Keratinocyte (primary cell): ENCODE results near the gene PLXND1. TPM values are rescaled to one million over a fixed set of nuclear protein-coding genes. Genes with fewer than 3 reads are reported as not detected.

Experiments used
- DNase-seq: peaks from one replicate; pipeline ENCODE4 v3.0.0-alpha.2; 2011; ENCODE audit warnings: low read depth, missing footprints, low spot score
- FAIRE-seq: peaks from 2 replicates; lab custom pipeline; 2011; peaks lifted over from hg19 to GRCh38; lab: Jason Lieb, UNC
- H2AFZ ChIP-seq: 2 replicates; pipeline ENCODE4 v1.6.0; 2012; ENCODE audit warnings: low read length, control low read depth, inconsistent platforms; ENCODE audit not compliant: control insufficient read depth
- H3K27ac ChIP-seq: 2 replicates; pipeline ENCODE4 v1.5.1; 2011; ENCODE audit warnings: low read length; ENCODE audit not compliant: control insufficient read depth, insufficient read depth
- H3K27me3 ChIP-seq: 3 replicates; pipeline ENCODE4 v1.6.0; 2011; ENCODE audit warnings: low read length; ENCODE audit not compliant: control insufficient read depth, insufficient read depth; ENCODE audit errors: extremely low read depth
- H3K36me3 ChIP-seq, 2 experiments: 2 replicates in 1 of 2; 3 replicates in 1 of 2; pipeline ENCODE4 v1.5.1; 2011; ENCODE audit warnings: low read length in 2 of 2, mild to moderate bottlenecking in 1 of 2; ENCODE audit not compliant: control insufficient read depth in 2 of 2, insufficient read depth in 2 of 2; ENCODE audit errors: extremely low read depth in 1 of 2
- H3K4me1 ChIP-seq: 3 replicates; pipeline ENCODE4 v1.5.1; 2011; ENCODE audit warnings: low read length; ENCODE audit not compliant: control insufficient read depth, insufficient read depth; ENCODE audit errors: extremely low read depth
- H3K4me2 ChIP-seq: 3 replicates; pipeline ENCODE4 v1.6.0; 2011; ENCODE audit warnings: low read depth, low read length; ENCODE audit not compliant: control insufficient read depth, insufficient read depth; ENCODE audit errors: extremely low read depth
- H3K4me3 ChIP-seq, 3 experiments: fragments of 200-600 bp in 1 of 3; sonication (generic) in 1 of 3; 2 replicates in 2 of 3; 3 replicates in 1 of 3; pipeline ENCODE4 v1.5.1; 2011 to 2016; ENCODE audit warnings: low read length in 3 of 3, mild to moderate bottlenecking in 3 of 3, control low read depth in 2 of 3, inconsistent platforms in 1 of 3, low read depth in 1 of 3, mixed read lengths in 1 of 3, mixed run types in 1 of 3, moderate library complexity in 1 of 3; ENCODE audit not compliant: control insufficient read depth in 2 of 3, insufficient read depth in 2 of 3; ENCODE audit errors: extremely low read depth in 1 of 3
- H3K79me2 ChIP-seq: 2 replicates; pipeline ENCODE4 v1.6.0; 2012; ENCODE audit warnings: low read length; ENCODE audit not compliant: control insufficient read depth, insufficient read depth
- H3K9ac ChIP-seq: 3 replicates; pipeline ENCODE4 v1.6.0; 2011; ENCODE audit warnings: low read length; ENCODE audit not compliant: control insufficient read depth, insufficient read depth; ENCODE audit errors: extremely low read depth
- H3K9me1 ChIP-seq: 3 replicates; pipeline ENCODE4 v1.6.0; 2011; ENCODE audit warnings: low read length; ENCODE audit not compliant: control insufficient read depth, insufficient read depth; ENCODE audit errors: extremely low read depth
- H3K9me3 ChIP-seq: 2 replicates; pipeline ENCODE4 v1.5.1; 2012; ENCODE audit warnings: low read depth, low read length; ENCODE audit not compliant: control insufficient read depth
- H4K20me1 ChIP-seq: 3 replicates; pipeline ENCODE4 v1.6.0; 2011; ENCODE audit warnings: low read length; ENCODE audit not compliant: control insufficient read depth, insufficient read depth; ENCODE audit errors: extremely low read depth
- EZH2 ChIP-seq: IDR thresholded peaks from one replicate; pipeline ENCODE4 v1.6.1; 2012; ENCODE audit warnings: inconsistent platforms, mild to moderate bottlenecking, low read length, moderate library complexity
- dilution Hi-C: fragments of 300-500 bp; cut with MboI; formaldehyde crosslinking; loops from one replicate; pipeline ENCODE4 v1.7.0; 2020; ENCODE audit warnings: low sequenced_read_pairs; ENCODE audit not compliant: extremely low pct_ligation_motif_present
- polyA plus RNA-seq, 5 experiments: library from polyadenylated mRNA; depleted of rRNA in 3 of 5; stranded (reverse) in 3 of 5; stranded (forward) in 1 of 5; unstranded in 1 of 5; fragments of >200 nt; gene quantifications; 1 replicate in 1 of 5; 2 replicates in 3 of 5; 3 replicates in 1 of 5; pipeline versions ENCODE4 v1.2.1 to v1.2.3, GENCODE V29; 2011 to 2012; ENCODE audit warnings: missing spikeins in 2 of 5, low read depth in 1 of 5, low replicate concordance in 1 of 5
- TF ChIP-seq, protein P1 (sequence below), 3 experiments: IDR thresholded peaks in 1 of 3; conservative IDR thresholded peaks in 1 of 3; optimal IDR thresholded peaks in 1 of 3; 2 replicates in 2 of 3; 3 replicates in 1 of 3; pipeline versions ENCODE3 to v1.5.1; 2011; ENCODE audit warnings: low read length in 3 of 3, mild to moderate bottlenecking in 3 of 3, moderate library complexity in 2 of 3, control low read depth in 1 of 3, inconsistent platforms in 1 of 3; ENCODE audit not compliant: insufficient read depth in 2 of 3; ENCODE audit errors: extremely low read depth in 1 of 3

Gene PLXND1
- polyA plus RNA-seq, 1 donor (not counting 4 experiments of a cell fraction or from before 2014, with no cell fraction given), result 0.09 TPM

GRCh38 chr3:129513705-129514104, 92.8 kb downstream of the PLXND1 start:
- Histone ChIP-seq H2AFZ (no peak overlapping the region), H3K9me3 (no peaks in the 10 kb centered on the region), H3K4me3 (no peak overlapping the region), H3K9me1 (no peaks in the 10 kb centered on the region), H3K79me2 (no peaks in the 10 kb centered on the region), H3K4me1 (no peaks in the 10 kb centered on the region), H3K27me3 (no peaks in the 10 kb centered on the region), H4K20me1 (no peaks in the 10 kb centered on the region), H3K36me3 (peaks cover 0 to 4% of the 10 kb centered on the region in 2 experiments), H3K9ac (no peak overlapping the region), H3K4me2 (no peak overlapping the region), H3K27ac (no peak overlapping the region)
- dilution Hi-C loops, result no loop called here
- FAIRE-seq (no peak), DNase-seq (no peak)
- TF ChIP-seq, protein P1, sequence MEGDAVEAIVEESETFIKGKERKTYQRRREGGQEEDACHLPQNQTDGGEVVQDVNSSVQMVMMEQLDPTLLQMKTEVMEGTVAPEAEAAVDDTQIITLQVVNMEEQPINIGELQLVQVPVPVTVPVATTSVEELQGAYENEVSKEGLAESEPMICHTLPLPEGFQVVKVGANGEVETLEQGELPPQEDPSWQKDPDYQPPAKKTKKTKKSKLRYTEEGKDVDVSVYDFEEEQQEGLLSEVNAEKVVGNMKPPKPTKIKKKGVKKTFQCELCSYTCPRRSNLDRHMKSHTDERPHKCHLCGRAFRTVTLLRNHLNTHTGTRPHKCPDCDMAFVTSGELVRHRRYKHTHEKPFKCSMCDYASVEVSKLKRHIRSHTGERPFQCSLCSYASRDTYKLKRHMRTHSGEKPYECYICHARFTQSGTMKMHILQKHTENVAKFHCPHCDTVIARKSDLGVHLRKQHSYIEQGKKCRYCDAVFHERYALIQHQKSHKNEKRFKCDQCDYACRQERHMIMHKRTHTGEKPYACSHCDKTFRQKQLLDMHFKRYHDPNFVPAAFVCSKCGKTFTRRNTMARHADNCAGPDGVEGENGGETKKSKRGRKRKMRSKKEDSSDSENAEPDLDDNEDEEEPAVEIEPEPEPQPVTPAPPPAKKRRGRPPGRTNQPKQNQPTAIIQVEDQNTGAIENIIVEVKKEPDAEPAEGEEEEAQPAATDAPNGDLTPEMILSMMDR (optimal IDR thresholded peaks at IDR 0.05 in 1 of 3, IDR thresholded peaks at IDR 0.05 in 1 of 3, conservative IDR thresholded peaks at IDR 0.05 in 1 of 3; ENCODE audit: extremely low read depth in 1 of 3, insufficient read depth in 2 of 3, low read length in 3 of 3), result no peak
- no peak for TF ChIP-seq EZH2

GRCh38 chr3:129512595-129512994, 93.9 kb downstream of the PLXND1 start:
- DNase-seq (no peak), FAIRE-seq (no peak)
- Histone ChIP-seq H4K20me1 (no peaks in the 10 kb centered on the region), H3K36me3 (peaks cover 0 to 4% of the 10 kb centered on the region in 2 experiments), H3K9ac (no peak overlapping the region), H3K9me1 (no peaks in the 10 kb centered on the region), H3K4me3 (no peak overlapping the region), H2AFZ (no peak overlapping the region), H3K27me3 (no peaks in the 10 kb centered on the region), H3K4me1 (no peaks in the 10 kb centered on the region), H3K27ac (no peak overlapping the region), H3K9me3 (no peaks in the 10 kb centered on the region), H3K79me2 (no peaks in the 10 kb centered on the region), H3K4me2 (no peak overlapping the region)
- dilution Hi-C loops, result no loop called here
- TF ChIP-seq, protein P1 (optimal IDR thresholded peaks at IDR 0.05 in 1 of 3, IDR thresholded peaks at IDR 0.05 in 1 of 3, conservative IDR thresholded peaks at IDR 0.05 in 1 of 3; ENCODE audit: extremely low read depth in 1 of 3, insufficient read depth in 2 of 3, low read length in 3 of 3), result no peak
